A172 (cell line): Measurements from ENCODE around the gene PKD1L1. TPM values are rescaled to one million over a fixed set of nuclear protein-coding genes. Genes with fewer than 3 reads are reported as not detected.
"Not testable (repeated sequence)": the region's sequence is repeated elsewhere in the genome, so short reads cannot be mapped to it uniquely, and the experiment has no call there.

Source experiments
- DNase-seq: peaks from one replicate; pipeline ENCODE4 v3.0.0-alpha.2; 2015; ENCODE audit warnings: low spot score
- total RNA-seq: library from RNA; depleted of rRNA; stranded (reverse); fragments of >200 nt; shearing (Covaris generic); gene quantifications from 2 replicates; pipeline ENCODE4 v1.2.3, GENCODE V29; 2014; rRNA removed

Gene PKD1L1
- total RNA-seq, result 0.69 TPM in 1 of 2 replicates, not detected in the other

- no peak for DNase-seq
Measured at GRCh38 chr7:47948141-47948790, at the start of gene PKD1L1. TSS of gene PKD1L1 (minus strand) at chr7:47948466. CDS start at chr7:47948440, 26 bp downstream.

GRCh38 chr7:47992446-47992845 is 44.2 kb upstream of the PKD1L1 start:
- DNase-seq, result peak; percentile 23

GRCh38 chr7:47991741-47992311 is 43.6 kb upstream of the PKD1L1 start:
- DNase-seq, result peak; percentile 85

GRCh38 chr7:47991270-47991669 is 43.0 kb upstream of the PKD1L1 start:
- no peak for DNase-seq

GRCh38 chr7:47990592-47990991 is 42.3 kb upstream of the PKD1L1 start:
- no peak for DNase-seq

GRCh38 chr7:47989607-47990400 is 41.5 kb upstream of the PKD1L1 start:
- not testable (repeated sequence) for DNase-seq

- DNase-seq, result no peak
Measured at GRCh38 chr7:47988496-47989386, 40.5 kb upstream of the PKD1L1 start.

- no peak for DNase-seq
Measured at GRCh38 chr7:47982610-47983009, 34.3 kb upstream of the PKD1L1 start.

GRCh38 chr7:47980648-47981047 is 32.4 kb upstream of the PKD1L1 start:
- not testable (repeated sequence) for DNase-seq

- DNase-seq, result no peak
Measured at GRCh38 chr7:47979832-47980181, 31.5 kb upstream of the PKD1L1 start.

- peak; percentile 87 for DNase-seq
Measured at GRCh38 chr7:47979145-47979831, 31.0 kb upstream of the PKD1L1 start, which contains the start of gene HUS1. TSS of gene HUS1 (minus strand) at chr7:47979615. CDS start at chr7:47979519, 96 bp downstream.

- DNase-seq, result no peak
Measured at GRCh38 chr7:47978790-47979144, 30.5 kb upstream of the PKD1L1 start.

GRCh38 chr7:47973739-47974138 is 25.5 kb upstream of the PKD1L1 start:
- no peak for DNase-seq

- DNase-seq, result no peak
Measured at GRCh38 chr7:47970761-47971160, 22.5 kb upstream of the PKD1L1 start.

GRCh38 chr7:47968847-47969774 is 20.8 kb upstream of the PKD1L1 start:
- peak; percentile 68 for DNase-seq

GRCh38 chr7:47967708-47968107 is 19.4 kb upstream of the PKD1L1 start:
- DNase-seq, result no peak

GRCh38 chr7:47967123-47967522 is 18.9 kb upstream of the PKD1L1 start:
- no peak for DNase-seq

- no peak for DNase-seq
Measured at GRCh38 chr7:47965456-47965855, 17.2 kb upstream of the PKD1L1 start.

GRCh38 chr7:47962262-47962661 is 14.0 kb upstream of the PKD1L1 start:
- peak; percentile 27 for DNase-seq

- DNase-seq, result no peak
Measured at GRCh38 chr7:47957156-47957555, 8.9 kb upstream of the PKD1L1 start.
